H1 (cell line): Measurements from ENCODE around the gene PRDM5. TPM values are rescaled to one million over a fixed set of nuclear protein-coding genes. Genes with fewer than 3 reads are reported as not detected.

Experiments used
- NRF1 ChIP-seq: IDR thresholded peaks from 2 replicates; pipeline ENCODE4 v1.6.1; 2011; ENCODE audit warnings: mild to moderate bottlenecking, low read depth, low read length, improper control_type of control experiment
- SAP30 ChIP-seq: fragments of 300-600 bp; sonication (generic); IDR thresholded peaks from 2 replicates; pipeline ENCODE4 v1.7.1; 2012; ENCODE audit warnings: low read length, moderate library complexity, mild to moderate bottlenecking, inconsistent platforms; ENCODE audit not compliant: insufficient read depth, insufficient replicate concordance
- SP1 ChIP-seq: IDR thresholded peaks from 2 replicates; pipeline ENCODE4 v1.6.1; 2011; ENCODE audit warnings: low read depth, low read length
- SP2 ChIP-seq: IDR thresholded peaks from 2 replicates; pipeline ENCODE4 v1.6.1; 2012; ENCODE audit warnings: mild to moderate bottlenecking, low read length, inconsistent platforms
- SP4 ChIP-seq: IDR thresholded peaks from 2 replicates; pipeline ENCODE4 v1.6.1; 2012; ENCODE audit warnings: low read length, inconsistent platforms
- USF2 ChIP-seq: IDR thresholded peaks from 2 replicates; pipeline ENCODE4 v1.6.1; 2011; ENCODE audit warnings: low read length, improper control_type of control experiment
- polyA plus RNA-seq, 7 experiments: library from polyadenylated mRNA; depleted of rRNA in 3 of 7; stranded (reverse) in 5 of 7; unstranded in 2 of 7; fragments of >200 nt in 5 of 7; fragments of 200-250 nt in 2 of 7; gene quantifications; 1 replicate in 5 of 7; 2 replicates in 1 of 7; 4 replicates in 1 of 7; pipeline versions ENCODE4 v1.2.1 to v1.2.3, GENCODE V29; 2011 to 2013; ENCODE audit warnings: missing spikeins in 2 of 7, mixed read lengths in 2 of 7
- total RNA-seq: library from RNA; stranded (reverse); fragmentation: NEBNext Ultra II Directional; extraction: Animal tissue kit (Norgen Biotek cat#: 25700); gene quantifications from 2 replicates; pipeline ENCODE4 v1.2.1, GENCODE V29; 2021

PRDM5 gene
- total and polyA plus RNA-seq, 2 of the 8 experiments (the other 6 are each of a cell fraction or from before 2014, with no cell fraction given), result 8.2 to 23.4 TPM

- TF ChIP-seq SP4, result no peak
- no peak for TF ChIP-seq SP1
- TF ChIP-seq SP2, result no peak
- no peak for TF ChIP-seq NRF1
- TF ChIP-seq USF2, result no peak
- TF ChIP-seq SAP30, result no peak
Measured at GRCh38 chr4:120862432-120862831, 60.1 kb downstream of the PRDM5 start (continued).
